ENCODE data around the gene UPF3A. TPM values are rescaled to one million over a fixed set of nuclear protein-coding genes. Genes with fewer than 3 reads are reported as not detected.

Gene UPF3A
- total and polyA plus RNA-seq, 2 experiments from 2014 or later = 45.0 to 174 TPM

GRCh38 chr13:114328595-114328994, 47.2 kb downstream of the UPF3A start:
- TF ChIP-seq ZNF114 (CRISPR knock-in tag; IDR thresholded peaks at IDR 0.05) (no peak), NANOG (IDR thresholded peaks at IDR 0.05; ENCODE audit: borderline replicate concordance) (no peak), STAT1 (IDR thresholded peaks at IDR 0.05; ENCODE audit: unreplicated experiment) (no peak), EZH2phosphoT487 (IDR thresholded peaks at IDR 0.05; ENCODE audit: unreplicated experiment) (no peak), ZNF462 (CRISPR knock-in tag; IDR thresholded peaks at IDR 0.05) (no peak), REST (IDR thresholded peaks at IDR 0.05; ENCODE audit: unreplicated experiment) (no peak), POLR2AphosphoS5 (IDR thresholded peaks at IDR 0.05; ENCODE audit: low read depth) (no peak), JUNB (IDR thresholded peaks at IDR 0.05; ENCODE audit: unreplicated experiment) (no peak), CREB1 (CRISPR knock-in tag; IDR thresholded peaks at IDR 0.05; ENCODE audit: low read depth) (no peak), EZH2 (IDR thresholded peaks at IDR 0.05; ENCODE audit: low read depth, unreplicated experiment) (no peak), CTCF (conservative IDR thresholded peaks at IDR 0.05; ENCODE audit: low read depth in 2 of 2) (no peak), ZNF331 (CRISPR knock-in tag; IDR thresholded peaks at IDR 0.05; ENCODE audit: low read depth) (no peak), ETS1 (IDR thresholded peaks at IDR 0.05) (no peak)
- peaks cover 10% of the 10 kb centered on the region; the same call in 1 of the 2 replicates for H4K20me1 ChIP-seq (replicated peaks; ENCODE audit: insufficient read depth)
- no peaks in the 10 kb centered on the region for H3K27me3 ChIP-seq (ENCODE audit: insufficient read depth)
- Mint-ChIP-seq H3K4me3 (no peak overlapping the region), H3K9me3 (no peaks in the 10 kb centered on the region), H3K27me3 (ENCODE audit: insufficient read depth, low read depth, poor library complexity) (no peaks in the 10 kb centered on the region), H3K36me3 (ENCODE audit: low read depth) (peaks cover 38% of the 10 kb centered on the region), H3K4me1 (peaks cover 12% of the 10 kb centered on the region), H3K27ac (no peak overlapping the region; the same call in 1 of the 2 replicates)
- DNase-seq (ENCODE audit: low spot score) (no peak), ATAC-seq (no peak)
- no peaks in the 10 kb centered on the region; the same call in 1 of the 2 replicates for H3F3A ChIP-seq (replicated peaks; ENCODE audit: low read depth)
- H3K36me3 ChIP-seq (ENCODE audit: insufficient read depth) = peaks cover 18% of the 10 kb centered on the region; the same call in 1 of the 2 replicates
- no peak overlapping the region for H3K4me3 ChIP-seq
- H3K4me2 ChIP-seq = no peak overlapping the region
- peaks cover 12% of the 10 kb centered on the region; the same call in 1 of the 2 replicates for H3K79me2 ChIP-seq (replicated peaks; ENCODE audit: insufficient read depth)
- H3K27ac ChIP-seq (ENCODE audit: low read depth) = peak overlapping the region; percentile 5; the same call in 1 of the 2 replicates
- no peak overlapping the region for H2AFZ ChIP-seq
- H3K9me2 ChIP-seq (ENCODE audit: insufficient read depth) = no peaks in the 10 kb centered on the region
- H3K4me1 ChIP-seq (ENCODE audit: insufficient read depth) = peaks cover 4% of the 10 kb centered on the region; the same call in 1 of the 2 replicates
